SH-SY5Y (cell line): ENCODE measurements around the gene CDK5R1.

Experiments used
- GATA2 ChIP-seq: IDR thresholded peaks from 2 replicates; pipeline ENCODE4 v1.6.1; 2011; ENCODE audit warnings: mild to moderate bottlenecking, low read depth, low read length
- GATA3 ChIP-seq: IDR thresholded peaks from 2 replicates; pipeline ENCODE4 v1.6.1; 2011; ENCODE audit warnings: low read depth, mild to moderate bottlenecking, low read length, moderate library complexity

DNA sequence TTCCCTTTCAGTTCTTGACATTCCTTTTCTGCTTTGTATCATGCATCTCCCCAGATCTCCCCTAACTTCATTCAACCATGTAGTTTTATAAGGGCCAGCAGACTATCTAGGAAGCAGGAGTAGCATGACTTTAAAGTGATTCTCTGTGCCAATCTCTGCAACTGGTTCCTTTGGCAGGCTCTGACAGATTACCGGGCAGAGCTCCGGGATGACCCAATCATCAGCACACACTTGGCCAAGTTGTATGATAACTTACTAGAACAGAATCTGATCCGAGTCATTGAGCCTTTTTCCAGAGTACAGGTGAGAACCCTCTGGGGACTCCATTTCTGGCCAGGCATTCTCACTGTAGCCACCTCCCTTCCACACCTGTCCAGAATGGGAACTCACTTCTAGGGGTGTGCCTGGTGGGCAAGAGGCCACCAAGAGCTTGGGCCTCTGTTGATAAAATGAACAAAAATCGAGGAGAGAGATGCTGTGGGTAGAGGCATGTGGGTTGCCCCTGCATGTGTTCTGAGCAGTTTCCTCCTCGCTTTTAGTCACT lies 7.6 kb upstream of the CDK5R1 start:
- TF ChIP-seq GATA3 (no peak), GATA2 (no peak)
